GM12878 (cell line): ENCODE results near the gene SEMA4D. TPM values are rescaled to one million over a fixed set of nuclear protein-coding genes. Genes with fewer than 3 reads are reported as not detected.

Experiments used
- ATAC-seq: fragments of 200-7000 bp; cut with Tn5 transposase; 3 replicates; pipeline ENCODE4 v1.9.1; 2020; ENCODE audit warnings: mild to moderate bottlenecking, moderate library complexity
- BruUV-seq: library from RNA; stranded (reverse); fragments of 400-500 nt; replicated peaks from 2 replicates; lab custom pipeline; 2021; lab: Mats Ljungman, UMichigan
- CTCF ChIA-PET: fragments of 300-600 bp; sonication (Branson Sonifier 250); formaldehyde crosslinking; extraction: SDS; loops from one replicate; lab custom pipeline; 2021; ENCODE audit warnings: inconsistent platforms; lab: Yijun Ruan, JAX
- POLR2A ChIA-PET: fragments of 350-600 bp; formaldehyde crosslinking; extraction: SDS; loops from one replicate; lab custom pipeline; 2021; ENCODE audit warnings: inconsistent platforms; lab: Charles Lee
- RAD21 ChIA-PET: fragments of 300-600 bp; sonication (Branson Sonifier 250); formaldehyde crosslinking; loops from one replicate; lab custom pipeline; 2023; ENCODE audit warnings: antibody characterized with exemption; ENCODE audit not compliant: unreplicated experiment; lab: Charles Lee
- SMC1A ChIA-PET: fragments of 300-600 bp; sonication (Branson Sonifier 250); formaldehyde crosslinking; loops from one replicate; lab custom pipeline; 2023; ENCODE audit not compliant: unreplicated experiment, uncharacterized antibody; lab: Charles Lee
- DNase-seq: peaks from one replicate; pipeline ENCODE4 v3.0.0-alpha.2; 2011; ENCODE audit warnings: low read depth, low spot score
- FAIRE-seq: peaks from 3 replicates; lab custom pipeline; 2011; peaks lifted over from hg19 to GRCh38; lab: Jason Lieb, UNC
- H2AFZ ChIP-seq: 2 replicates; pipeline ENCODE4 v1.6.0; 2011; ENCODE audit warnings: low read depth, low read length, control low read depth; ENCODE audit not compliant: control insufficient read depth
- H3K27ac ChIP-seq: 2 replicates; pipeline ENCODE4 v1.5.1; 2011; ENCODE audit warnings: control low read depth; ENCODE audit not compliant: control insufficient read depth, insufficient read depth
- H3K27me3 ChIP-seq, 2 experiments: replicated peaks in 1 of 2; 2 replicates each; pipeline versions ENCODE4 v1.6.0 to v1.6.1; 2011; ENCODE audit warnings: low read length in 1 of 2; ENCODE audit not compliant: control insufficient read depth in 2 of 2, insufficient read depth in 2 of 2
- H3K36me3 ChIP-seq, 2 experiments: 2 replicates each; pipeline ENCODE4 v1.5.1; 2011; ENCODE audit warnings: low read length in 1 of 2; ENCODE audit not compliant: control insufficient read depth in 2 of 2, insufficient read depth in 2 of 2
- H3K4me1 ChIP-seq: 2 replicates; pipeline ENCODE4 v1.6.1; 2011; ENCODE audit warnings: mild to moderate bottlenecking, low read length, moderate library complexity, mixed read lengths; ENCODE audit not compliant: control insufficient read depth, insufficient read depth
- H3K4me2 ChIP-seq: 2 replicates; pipeline ENCODE4 v1.6.0; 2011; ENCODE audit warnings: control low read depth; ENCODE audit not compliant: control insufficient read depth, insufficient read depth
- H3K4me3 ChIP-seq: fragments of 200-600 bp; sonication (generic); 2 replicates; pipeline ENCODE4 v1.5.1; 2016
- H3K79me2 ChIP-seq: 2 replicates; pipeline ENCODE4 v1.6.0; 2011; ENCODE audit warnings: low read length; ENCODE audit not compliant: control insufficient read depth, insufficient read depth
- H3K9ac ChIP-seq: 2 replicates; pipeline ENCODE4 v1.8.0; 2011; ENCODE audit warnings: low read length, control low read depth, mixed read lengths; ENCODE audit not compliant: control insufficient read depth, insufficient read depth
- H3K9me3 ChIP-seq: replicated peaks from 3 replicates; pipeline ENCODE4 v1.5.1; 2011; ENCODE audit warnings: mild to moderate bottlenecking, low read length; ENCODE audit not compliant: control insufficient read depth, insufficient read depth
- H4K20me1 ChIP-seq: 2 replicates; pipeline ENCODE4 v1.6.0; 2011; ENCODE audit not compliant: control insufficient read depth, insufficient read depth
- BACH1 ChIP-seq: fragments of 450-650 bp; IDR thresholded peaks from 2 replicates; pipeline ENCODE4 v1.6.1; 2017; ENCODE audit warnings: mild to moderate bottlenecking, borderline replicate concordance
- BRCA1 ChIP-seq: IDR thresholded peaks from 2 replicates; pipeline ENCODE4 v1.6.1; 2011; ENCODE audit warnings: low read depth, low read length, improper control_type of control experiment
- CHD1 ChIP-seq: IDR thresholded peaks from 2 replicates; pipeline ENCODE4 v1.6.1; 2012; ENCODE audit warnings: low read depth, low read length, improper control_type of control experiment
- CTCF ChIP-seq, 3 experiments: IDR thresholded peaks in 2 of 3; conservative IDR thresholded peaks in 1 of 3; 2 replicates each; pipeline ENCODE4 v1.5.1; 2011; ENCODE audit warnings: low read depth in 3 of 3, low read length in 3 of 3, mild to moderate bottlenecking in 3 of 3, control low read depth in 2 of 3, moderate library complexity in 2 of 3, inconsistent platforms in 1 of 3, mixed read lengths in 1 of 3; ENCODE audit not compliant: control insufficient read depth in 2 of 3, insufficient read depth in 1 of 3; ENCODE audit errors: extremely low read depth in 1 of 3
- FOXK2 ChIP-seq: fragments of 450-650 bp; IDR thresholded peaks from 2 replicates; pipeline ENCODE4 v1.6.1; 2017; ENCODE audit warnings: mild to moderate bottlenecking, moderate library complexity
- HDAC2 ChIP-seq: fragments of 200-600 bp; sonication (generic); IDR thresholded peaks from 2 replicates; pipeline ENCODE4 v1.6.1; 2017
- IRF3 ChIP-seq: fragments of 450-650 bp; IDR thresholded peaks from 2 replicates; pipeline ENCODE4 v1.6.1; 2014; ENCODE audit warnings: mild to moderate bottlenecking
- KLF5 ChIP-seq: fragments of 450-650 bp; IDR thresholded peaks from 2 replicates; pipeline ENCODE4 v1.6.1; 2014; ENCODE audit warnings: mild to moderate bottlenecking; ENCODE audit not compliant: partially characterized antibody
- MEF2B ChIP-seq: fragments of 450-650 bp; IDR thresholded peaks from 2 replicates; pipeline ENCODE4 v1.6.1; 2018; ENCODE audit warnings: mild to moderate bottlenecking, moderate library complexity; ENCODE audit not compliant: partially characterized antibody, poor library complexity, severe bottlenecking
- MTA3 ChIP-seq: IDR thresholded peaks from 2 replicates; pipeline ENCODE4 v1.6.1; 2012; ENCODE audit warnings: low read length, inconsistent platforms, borderline replicate concordance
- MYB ChIP-seq: fragments of 150-350 bp; IDR thresholded peaks from 2 replicates; pipeline ENCODE4 v1.6.1; 2014; ENCODE audit warnings: mild to moderate bottlenecking, low read depth, low read length, borderline replicate concordance
- PAX8 ChIP-seq: fragments of 450-650 bp; IDR thresholded peaks from 2 replicates; pipeline ENCODE4 v1.6.1; 2017; ENCODE audit warnings: mild to moderate bottlenecking, moderate library complexity
- RBBP5 ChIP-seq: fragments of 200-600 bp; sonication (generic); conservative IDR thresholded peaks from 2 replicates; pipeline ENCODE4 v1.6.1; 2016
- SMAD5 ChIP-seq: IDR thresholded peaks from 2 replicates; pipeline ENCODE4 v1.6.1; 2016; ENCODE audit warnings: antibody characterized with exemption, low read depth
- ZBTB33 ChIP-seq: fragments of 450-650 bp; IDR thresholded peaks from 2 replicates; pipeline ENCODE4 v1.6.1; 2017; ENCODE audit warnings: mild to moderate bottlenecking
- WGBS: methylation state at CpG from one replicate; pipeline ENCODE4 v1.1.6; 2016; ENCODE audit warnings: low lambda C conversion rate; ENCODE audit not compliant: insufficient replicate concordance, insufficient coverage; ENCODE audit errors: missing lambda C conversion rate; 5-methylcytosine and 5-hydroxymethylcytosine counted together
- in situ Hi-C: fragments of 300-500 bp; cut with MboI; formaldehyde crosslinking; loops from 9 replicates; pipeline ENCODE4 v1.14.3; 2018; ENCODE audit warnings: mixed read lengths
- intact Hi-C: fragments of 100-400 bp; cut with micrococcal nuclease; formaldehyde crosslinking; loops from one replicate; pipeline ENCODE4 v1.14.2; 2022; ENCODE audit not compliant: unreplicated experiment
- polyA plus RNA-seq, 11 experiments: library from polyadenylated mRNA; depleted of rRNA in 4 of 11; unstranded in 6 of 11; stranded (reverse) in 5 of 11; fragments of >200 nt; fragmentation: Nextera tagmentation in 4 of 11; fragmentation: Illumina TruSeq in 1 of 11; extraction: Ambion mirVana in 4 of 11; extraction: Trizol in 1 of 11; gene quantifications; 1 replicate in 1 of 11; 2 replicates in 10 of 11; pipeline versions ENCODE4 v1.2.1 to v1.2.3, GENCODE V29; 2011 to 2016; ENCODE audit warnings: inconsistent platforms in 2 of 11, missing spikeins in 2 of 11, low read depth in 1 of 11
- total RNA-seq, 4 experiments: library from RNA; depleted of rRNA in 3 of 4; stranded (reverse); fragments of >200 nt in 3 of 4; fragmentation: Illumina TruSeq in 1 of 4; extraction: Trizol in 1 of 4; gene quantifications; 2 replicates each; pipeline versions ENCODE4 v1.2.1 to v1.2.3, GENCODE V29; 2013 to 2021

Gene SEMA4D
- total and polyA plus RNA-seq, 10 of the 15 experiments (the other 5 are each of a cell fraction or from before 2014, with no cell fraction given) = 15.1 to 136 (median 39.6) TPM

- POLR2A ChIA-PET = no interaction called here
- Histone ChIP-seq H3K4me1 (peaks cover 26% of the 10 kb centered on the region), H3K79me2 (peaks cover 31% of the 10 kb centered on the region), H3K4me3 (no peak overlapping the region), H3K9me3 (no peaks in the 10 kb centered on the region), H3K36me3 (0 out of 4 replicates have a peak, but pooled peaks cover 0 to 3% of the 10 kb centered on the region in 2 experiments), H2AFZ (no peak overlapping the region), H4K20me1 (0 out of 2 replicates have a peak, but pooled peaks cover 3% of the 10 kb centered on the region), H3K9ac (no peak overlapping the region), H3K27me3 (no peaks in the 10 kb centered on the region), H3K4me2 (no peak overlapping the region), H3K27ac (no peak overlapping the region)
- ATAC-seq = no peak
- no peak for DNase-seq
- RAD21 ChIA-PET = interaction anchor here (1.2 kb wide), 1 partner anchor 72 kb away, joined by 3 read pairs; no protein-coding TSS in a partner anchor
- in situ Hi-C loops = no loop called here
- no TSS peak for BruUV-seq
- no peak for FAIRE-seq
- TF ChIP-seq MTA3 = no peak
- TF ChIP-seq HDAC2 = no peak
- no peak for TF ChIP-seq ZBTB33
- no peak for TF ChIP-seq SMAD5
- TF ChIP-seq FOXK2 = no peak
- no peak for TF ChIP-seq KLF5
- no peak for TF ChIP-seq PAX8
- TF ChIP-seq IRF3 = no peak
- TF ChIP-seq MYB = no peak
- TF ChIP-seq RBBP5 = no peak
- TF ChIP-seq BACH1 = no peak
- TF ChIP-seq CHD1 = no peak
- TF ChIP-seq BRCA1 = no peak
- TF ChIP-seq MEF2B = no peak
- TF ChIP-seq CTCF (IDR thresholded peaks at IDR 0.05 in 2 of 3, conservative IDR thresholded peaks at IDR 0.05 in 1 of 3; ENCODE audit: control insufficient read depth in 2 of 3, extremely low read depth in 1 of 3, insufficient read depth in 1 of 3, low read depth in 3 of 3, low read length in 3 of 3) = no peak
- CTCF ChIA-PET = interaction anchor here (1.8 to 3.0 kb wide), 4 partner anchors 10 to 71 kb away, joined by 7 to 17 read pairs (median 8); no protein-coding TSS in a partner anchor
- intact Hi-C loops = no loop called here
- SMC1A ChIA-PET = interaction anchor here (1.6 to 4.9 kb wide), 4 partner anchors 11 to 48 kb away, joined by 4 to 19 read pairs (median 8); no protein-coding TSS in a partner anchor
- WGBS = 95% methylated on average over 5 of the region's 5 CpGs
Measured at GRCh38 chr9:89500008-89500407, 2.1 kb upstream of the SEMA4D start.
